DOHH2 (cell line): ENCODE results near the gene POU2AF3.

Experiments
- EZH2phosphoT487 ChIP-seq: fragments of 200-600 bp; sonication (generic); IDR thresholded peaks from 2 replicates; pipeline ENCODE4 v1.6.1; 2017; ENCODE audit warnings: borderline replicate concordance, mild to moderate bottlenecking, antibody characterized with exemption, low read length, moderate library complexity, mixed read lengths
- TF ChIP-seq, protein P1 (sequence below): fragments of 200-600 bp; sonication (generic); IDR thresholded peaks from one replicate; pipeline ENCODE4 v1.5.1; 2014; ENCODE audit warnings: antibody characterized with exemption, mild to moderate bottlenecking, low read depth, low read length; ENCODE audit not compliant: poor library complexity, severe bottlenecking

DNA sequence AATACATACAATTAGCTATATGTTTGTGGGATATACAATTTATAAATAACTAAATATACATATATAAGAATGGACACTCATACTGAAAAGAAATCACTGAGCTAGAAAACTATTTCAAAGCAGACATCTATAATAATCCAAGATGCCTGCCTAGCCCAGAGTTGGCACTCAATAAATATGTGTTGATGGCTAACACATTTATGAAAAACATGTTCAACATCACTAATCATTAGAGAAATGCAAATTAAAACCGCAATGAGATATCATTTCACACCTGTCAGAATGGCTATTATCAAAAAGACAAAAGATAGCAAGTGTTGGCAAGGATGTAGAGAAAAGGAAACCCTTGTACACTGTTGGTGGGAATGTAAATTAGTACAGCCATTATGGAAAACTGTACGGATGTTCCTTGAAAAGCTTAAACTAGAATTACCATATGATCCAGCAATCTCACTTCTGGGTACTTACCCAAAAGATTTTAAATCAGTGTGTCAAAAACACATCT is 50.9 kb downstream of the POU2AF3 start:
- TF ChIP-seq, protein P1, sequence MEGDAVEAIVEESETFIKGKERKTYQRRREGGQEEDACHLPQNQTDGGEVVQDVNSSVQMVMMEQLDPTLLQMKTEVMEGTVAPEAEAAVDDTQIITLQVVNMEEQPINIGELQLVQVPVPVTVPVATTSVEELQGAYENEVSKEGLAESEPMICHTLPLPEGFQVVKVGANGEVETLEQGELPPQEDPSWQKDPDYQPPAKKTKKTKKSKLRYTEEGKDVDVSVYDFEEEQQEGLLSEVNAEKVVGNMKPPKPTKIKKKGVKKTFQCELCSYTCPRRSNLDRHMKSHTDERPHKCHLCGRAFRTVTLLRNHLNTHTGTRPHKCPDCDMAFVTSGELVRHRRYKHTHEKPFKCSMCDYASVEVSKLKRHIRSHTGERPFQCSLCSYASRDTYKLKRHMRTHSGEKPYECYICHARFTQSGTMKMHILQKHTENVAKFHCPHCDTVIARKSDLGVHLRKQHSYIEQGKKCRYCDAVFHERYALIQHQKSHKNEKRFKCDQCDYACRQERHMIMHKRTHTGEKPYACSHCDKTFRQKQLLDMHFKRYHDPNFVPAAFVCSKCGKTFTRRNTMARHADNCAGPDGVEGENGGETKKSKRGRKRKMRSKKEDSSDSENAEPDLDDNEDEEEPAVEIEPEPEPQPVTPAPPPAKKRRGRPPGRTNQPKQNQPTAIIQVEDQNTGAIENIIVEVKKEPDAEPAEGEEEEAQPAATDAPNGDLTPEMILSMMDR = no peak
- no peak for TF ChIP-seq EZH2phosphoT487
